ENCODE measurements around the gene CUTA.

- TF ChIP-seq CTCF (conservative IDR thresholded peaks at IDR 0.05) (no peak), ZFX (IDR thresholded peaks at IDR 0.05) (no peak)
These were observed 15.8 kb upstream of the CUTA start for GRCh38 chr6:33433544-33434191.

All from C4-2B (cell line).